RWPE2 (cell line): Measurements from ENCODE around the gene KCNJ16.
"Not testable (repeated sequence)": the region's sequence is repeated elsewhere in the genome, so short reads cannot be mapped to it uniquely, and the experiment has no call there.

Experiments used
- ATAC-seq: fragments of 200-7000 bp; cut with Tn5 transposase; 3 replicates; pipeline ENCODE4 v1.9.1; 2021; ENCODE audit warnings: low read depth
- DNase-seq: peaks from one replicate; pipeline ENCODE4 v3.0.0-alpha.2; 2020; ENCODE audit warnings: low spot score
- H3K27ac ChIP-seq: fragments of 450-650 bp; 2 replicates; pipeline ENCODE4 v1.5.1; 2017; ENCODE audit warnings: mild to moderate bottlenecking; ENCODE audit not compliant: poor library complexity, severe bottlenecking
- H3K27me3 ChIP-seq: fragments of 250-450 bp; sonication (Bioruptor Pico); 2 replicates; pipeline ENCODE4 v1.5.1; 2021; ENCODE audit warnings: mild to moderate bottlenecking, moderate library complexity; ENCODE audit not compliant: insufficient read depth, poor library complexity, severe bottlenecking
- H3K36me3 ChIP-seq: fragments of 250-450 bp; sonication (Bioruptor Pico); 2 replicates; pipeline ENCODE4 v1.5.1; 2020; ENCODE audit warnings: low read depth, mild to moderate bottlenecking, moderate library complexity
- H3K4me1 ChIP-seq: fragments of 250-450 bp; sonication (Bioruptor Pico); 2 replicates; pipeline ENCODE4 v1.5.1; 2021; ENCODE audit warnings: mild to moderate bottlenecking, moderate library complexity; ENCODE audit not compliant: insufficient read depth, poor library complexity, severe bottlenecking
- H3K4me3 ChIP-seq: fragments of 250-450 bp; sonication (Bioruptor Pico); 2 replicates; pipeline ENCODE4 v1.5.1; 2021; ENCODE audit warnings: mild to moderate bottlenecking, moderate library complexity; ENCODE audit not compliant: severe bottlenecking
- H3K9me3 ChIP-seq: fragments of 250-450 bp; sonication (Bioruptor Pico); 2 replicates; pipeline ENCODE4 v1.5.1; 2021; ENCODE audit warnings: mild to moderate bottlenecking, moderate library complexity; ENCODE audit not compliant: severe bottlenecking
- TF ChIP-seq, protein P1 (sequence below): fragments of 450-650 bp; IDR thresholded peaks from one replicate; pipeline ENCODE4 v1.5.1; 2017; ENCODE audit warnings: mild to moderate bottlenecking, moderate library complexity; ENCODE audit not compliant: poor library complexity, severe bottlenecking

KCNJ16 gene

DNA sequence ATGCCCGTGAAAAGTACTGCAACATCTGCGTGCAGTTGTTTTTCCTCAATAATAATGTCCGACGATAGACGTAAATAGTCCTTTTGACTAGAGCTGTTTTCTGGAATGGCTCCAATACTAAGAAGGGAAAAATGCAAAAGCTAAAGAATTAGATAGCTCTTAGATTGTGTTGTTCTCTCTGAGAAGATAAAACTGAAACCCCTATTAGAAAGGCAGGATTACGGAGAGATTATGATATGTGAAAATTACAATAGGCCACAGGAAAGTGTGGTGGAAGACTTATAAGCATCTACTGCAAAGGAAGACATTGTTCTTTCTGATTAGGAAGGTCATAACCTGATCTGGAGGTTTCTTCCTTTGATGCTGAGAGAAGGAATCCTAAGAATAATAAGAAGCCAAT, 33.5 kb upstream of the KCNJ16 start:
- no peaks in the 10 kb centered on the region for H3K27me3 ChIP-seq
- no peak overlapping the region for H3K27ac ChIP-seq
- ATAC-seq = no peak
- TF ChIP-seq, protein P1, sequence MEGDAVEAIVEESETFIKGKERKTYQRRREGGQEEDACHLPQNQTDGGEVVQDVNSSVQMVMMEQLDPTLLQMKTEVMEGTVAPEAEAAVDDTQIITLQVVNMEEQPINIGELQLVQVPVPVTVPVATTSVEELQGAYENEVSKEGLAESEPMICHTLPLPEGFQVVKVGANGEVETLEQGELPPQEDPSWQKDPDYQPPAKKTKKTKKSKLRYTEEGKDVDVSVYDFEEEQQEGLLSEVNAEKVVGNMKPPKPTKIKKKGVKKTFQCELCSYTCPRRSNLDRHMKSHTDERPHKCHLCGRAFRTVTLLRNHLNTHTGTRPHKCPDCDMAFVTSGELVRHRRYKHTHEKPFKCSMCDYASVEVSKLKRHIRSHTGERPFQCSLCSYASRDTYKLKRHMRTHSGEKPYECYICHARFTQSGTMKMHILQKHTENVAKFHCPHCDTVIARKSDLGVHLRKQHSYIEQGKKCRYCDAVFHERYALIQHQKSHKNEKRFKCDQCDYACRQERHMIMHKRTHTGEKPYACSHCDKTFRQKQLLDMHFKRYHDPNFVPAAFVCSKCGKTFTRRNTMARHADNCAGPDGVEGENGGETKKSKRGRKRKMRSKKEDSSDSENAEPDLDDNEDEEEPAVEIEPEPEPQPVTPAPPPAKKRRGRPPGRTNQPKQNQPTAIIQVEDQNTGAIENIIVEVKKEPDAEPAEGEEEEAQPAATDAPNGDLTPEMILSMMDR = no peak
- peaks cover 10% of the 10 kb centered on the region for H3K4me1 ChIP-seq
- no peak overlapping the region for H3K4me3 ChIP-seq
- no peaks in the 10 kb centered on the region for H3K36me3 ChIP-seq
- no peak for DNase-seq
- no peaks in the 10 kb centered on the region for H3K9me3 ChIP-seq

DNA sequence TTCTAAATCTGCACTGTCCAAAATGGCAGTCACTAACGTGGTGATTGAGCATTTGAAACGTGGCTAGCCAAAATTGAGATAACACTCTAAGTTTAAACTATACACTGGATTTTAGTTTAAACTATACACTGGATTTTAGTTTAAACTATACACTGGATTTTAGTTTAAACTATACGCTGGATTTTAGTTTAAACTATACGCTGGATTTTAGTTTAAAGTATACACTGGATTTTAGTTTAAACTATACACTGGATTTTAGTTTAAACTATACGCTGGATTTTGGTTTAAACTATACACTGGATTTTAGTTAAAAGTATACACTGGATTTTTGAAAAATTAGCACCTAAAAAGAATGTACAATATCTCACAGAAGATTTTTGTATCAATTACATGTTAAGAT, 29.2 kb upstream of the KCNJ16 start:
- not testable (repeated sequence) for H3K36me3 ChIP-seq, H3K27me3 ChIP-seq, ATAC-seq, DNase-seq, H3K27ac ChIP-seq, H3K4me3 ChIP-seq, H3K9me3 ChIP-seq, H3K4me1 ChIP-seq

DNA sequence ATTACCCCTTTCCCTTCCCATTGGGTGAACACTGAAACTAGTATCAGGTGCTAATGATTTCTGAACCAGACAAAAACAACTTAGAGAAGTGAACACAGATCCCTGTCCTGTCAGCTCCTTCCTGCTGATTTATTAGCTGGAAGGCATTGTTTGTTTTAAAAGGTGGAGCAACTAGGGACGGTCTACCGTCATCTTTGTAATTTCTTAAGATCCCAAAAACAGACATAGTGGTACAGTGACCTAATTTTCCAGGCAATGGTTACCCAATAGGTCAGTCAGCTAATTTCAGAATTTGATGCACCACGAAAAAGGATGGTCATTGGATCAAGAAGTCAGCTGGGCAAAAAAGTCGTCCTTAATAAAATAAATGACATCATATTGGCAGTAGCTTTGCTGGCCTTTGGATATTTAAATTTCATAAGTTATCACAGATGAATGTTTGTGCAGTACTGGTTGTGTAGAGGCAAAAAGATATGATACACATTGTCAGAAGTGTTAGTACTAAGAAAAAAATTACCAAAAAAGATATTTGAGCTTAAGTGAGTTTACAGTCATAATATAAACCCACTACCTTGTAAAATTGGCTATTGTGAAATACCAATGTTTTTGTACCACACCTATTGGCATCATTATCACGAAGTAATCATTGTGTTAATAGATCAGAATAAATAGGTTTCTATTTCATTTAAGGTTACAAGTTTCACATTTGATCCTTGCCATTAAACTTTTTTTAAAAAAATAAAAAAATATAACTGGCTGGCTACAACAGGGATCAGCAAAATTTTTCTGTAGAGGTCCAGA, 27.2 kb upstream of the KCNJ16 start:
- H3K27ac ChIP-seq = no peak overlapping the region
- H3K4me3 ChIP-seq = no peak overlapping the region
- no peaks in the 10 kb centered on the region for H3K27me3 ChIP-seq
- TF ChIP-seq, protein P1 = no peak
- H3K36me3 ChIP-seq = no peaks in the 10 kb centered on the region
- no peaks in the 10 kb centered on the region for H3K4me1 ChIP-seq
- ATAC-seq (no peak), DNase-seq (no peak)
- H3K9me3 ChIP-seq = no peaks in the 10 kb centered on the region

DNA sequence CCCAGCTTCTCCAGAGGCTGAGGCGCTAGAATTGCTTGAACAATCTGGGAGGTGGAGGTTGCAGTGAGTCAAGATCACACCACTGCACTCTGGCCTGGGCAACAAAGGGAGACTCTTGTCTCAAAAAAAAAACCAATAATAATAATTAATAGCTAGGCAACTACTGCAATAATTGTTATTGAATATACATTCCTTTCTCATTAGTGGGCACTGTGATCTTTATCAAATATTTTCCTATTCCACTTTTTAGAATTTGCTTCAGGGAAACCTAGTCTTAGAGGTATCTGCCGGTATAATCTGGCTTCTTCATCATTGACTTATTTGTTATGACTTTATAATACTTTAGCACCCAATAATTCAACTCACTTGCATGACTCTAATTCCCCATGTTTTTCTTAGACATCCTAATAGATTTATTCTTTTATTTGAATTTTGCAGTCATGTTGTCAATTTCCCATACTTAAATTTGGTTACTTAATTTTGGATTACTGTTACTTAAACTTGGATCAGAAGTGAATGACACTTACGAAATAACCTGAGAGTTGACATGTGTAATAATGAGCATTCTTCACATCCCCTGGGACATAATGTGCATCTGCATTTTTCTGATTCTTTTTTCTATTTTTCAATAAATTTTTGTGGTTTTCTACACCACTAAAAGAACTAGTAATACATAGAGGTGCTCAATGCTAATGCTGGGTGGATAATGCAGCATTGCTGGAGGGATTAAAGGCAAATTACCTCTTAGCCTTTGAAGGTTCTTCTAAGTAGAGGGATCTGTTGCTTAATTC, 25.0 kb upstream of the KCNJ16 start:
- Histone ChIP-seq H3K9me3 (no peaks in the 10 kb centered on the region), H3K4me1 (no peaks in the 10 kb centered on the region), H3K27me3 (no peaks in the 10 kb centered on the region), H3K36me3 (no peaks in the 10 kb centered on the region), H3K4me3 (no peak overlapping the region), H3K27ac (no peak overlapping the region)
- TF ChIP-seq, protein P1 = no peak
- DNase-seq (no peak), ATAC-seq (no peak)

DNA sequence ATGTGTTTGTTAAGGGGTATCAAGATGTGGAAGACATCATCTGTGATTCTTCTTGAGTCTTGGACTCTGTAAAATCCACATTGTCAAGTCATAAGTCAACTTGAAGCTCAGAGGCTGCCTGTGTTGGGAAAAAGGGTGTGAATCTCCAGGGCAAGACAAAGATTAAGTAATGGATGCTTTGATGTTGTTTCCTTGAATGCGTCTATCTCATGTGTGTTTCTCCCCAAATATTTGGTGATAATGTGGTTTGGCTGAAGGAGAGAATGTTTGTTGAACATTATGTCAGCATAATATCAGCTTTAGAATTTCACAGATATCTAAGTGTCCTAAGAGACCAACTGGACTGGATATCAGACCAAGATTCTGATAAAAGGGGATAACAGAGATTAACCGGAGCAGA, 24.1 kb upstream of the KCNJ16 start:
- H3K9me3 ChIP-seq = no peaks in the 10 kb centered on the region
- no peaks in the 10 kb centered on the region for H3K27me3 ChIP-seq
- H3K36me3 ChIP-seq = no peaks in the 10 kb centered on the region
- H3K4me3 ChIP-seq = no peak overlapping the region
- H3K27ac ChIP-seq = no peak overlapping the region
- TF ChIP-seq, protein P1 = no peak
- DNase-seq (no peak), ATAC-seq (no peak)
- H3K4me1 ChIP-seq = no peaks in the 10 kb centered on the region
